ENCODE results near the gene SPAG4.
A peak's percentile ranks its signal among the peaks of the same experiment; 100 is the strongest.

Gene SPAG4

DNA sequence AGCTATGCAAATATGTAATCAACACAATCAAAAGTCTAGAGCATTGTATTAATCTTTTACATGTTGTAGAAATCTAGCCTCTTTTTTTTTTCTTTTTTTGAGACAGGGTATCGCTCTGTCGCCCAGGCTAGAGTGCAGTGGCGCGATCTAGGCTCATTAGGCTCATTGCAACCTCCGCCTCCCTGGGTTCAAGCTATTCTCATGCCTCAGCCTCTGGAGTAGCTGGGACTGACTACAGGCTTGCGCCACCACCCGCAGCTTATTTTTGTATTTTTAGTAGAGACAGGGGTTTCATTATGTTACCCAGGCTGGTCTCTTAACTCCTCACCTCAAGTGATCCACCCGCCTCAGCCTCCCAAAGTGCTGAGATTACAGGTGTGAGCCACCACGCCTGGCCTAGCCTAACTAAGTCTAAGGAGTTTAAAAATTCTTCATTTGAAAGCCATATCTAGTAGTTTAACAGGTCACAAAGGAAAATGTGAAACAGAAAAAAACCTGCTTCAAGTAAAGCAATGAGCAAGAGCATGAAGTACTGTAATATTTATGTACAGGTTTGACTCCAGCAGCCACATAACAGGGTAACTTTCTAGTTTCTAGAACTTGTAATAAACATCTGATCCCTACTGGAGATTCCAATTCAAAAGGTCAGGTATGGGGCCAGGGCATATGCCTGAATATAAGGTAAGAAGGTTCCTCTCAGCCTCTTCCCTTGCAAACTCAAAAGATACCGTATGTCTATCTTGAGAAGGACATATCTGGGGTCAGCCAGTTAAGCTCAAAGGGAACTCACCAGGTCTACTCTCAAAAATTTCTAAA lies 44.7 kb downstream of the SPAG4 start:
- DNase-seq: no peak

DNA sequence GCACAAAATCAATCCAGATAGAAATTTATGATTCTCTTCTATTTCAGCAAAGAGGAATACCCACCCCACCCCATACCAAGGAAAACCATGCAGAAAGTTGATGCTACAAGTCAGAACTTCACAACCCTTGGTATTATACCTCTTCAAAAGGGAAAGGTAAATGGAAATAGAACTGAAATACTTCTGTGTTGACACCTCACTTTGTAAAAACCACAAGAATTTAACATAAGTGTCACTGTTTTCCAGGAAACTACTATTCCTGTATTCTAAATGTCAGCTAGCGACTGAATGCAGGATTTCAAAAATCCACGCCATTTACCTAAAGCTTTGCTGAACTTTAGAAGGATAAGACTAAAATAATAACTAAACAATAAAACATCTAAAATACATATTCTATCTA lies 45.4 kb downstream of the SPAG4 start:
- DNase-seq: peak; percentile 10

DNA sequence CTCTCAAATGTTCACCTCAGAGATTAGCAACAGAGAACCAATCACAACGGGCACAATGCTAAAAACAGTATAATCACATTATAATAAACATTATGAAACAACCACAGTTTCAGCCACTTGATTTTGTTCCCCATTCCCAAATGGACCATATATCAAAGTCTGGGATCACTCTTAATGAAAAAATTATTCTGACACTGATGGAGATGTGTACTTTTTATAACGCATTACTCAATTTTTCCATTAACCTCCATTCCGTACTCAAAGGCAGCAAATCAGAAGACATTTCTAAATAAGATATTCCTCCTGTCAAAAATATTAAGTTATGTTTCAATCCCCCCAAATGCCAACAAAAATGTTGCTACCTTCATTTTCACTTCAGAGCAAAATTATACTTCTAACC lies 46.3 kb downstream of the SPAG4 start:
- no peak for DNase-seq

DNA sequence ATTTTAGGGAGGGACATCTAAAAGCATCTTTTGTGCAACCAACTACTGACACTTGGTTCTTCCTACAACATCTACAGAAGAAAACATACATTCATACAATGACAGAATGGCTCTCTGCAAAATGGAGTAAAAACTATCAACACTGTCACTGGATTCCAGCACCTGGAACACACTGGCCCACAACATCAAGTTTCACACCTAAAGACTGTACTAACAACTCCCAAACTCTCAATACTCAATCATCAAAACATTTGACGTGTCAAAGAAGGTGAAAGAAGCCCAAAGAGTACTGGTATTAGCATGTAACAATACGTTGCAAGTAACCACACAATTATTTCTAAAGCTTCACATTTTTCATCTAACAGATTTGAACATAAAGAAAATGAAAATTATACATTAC lies 46.9 kb downstream of the SPAG4 start:
- DNase-seq: no peak

DNA sequence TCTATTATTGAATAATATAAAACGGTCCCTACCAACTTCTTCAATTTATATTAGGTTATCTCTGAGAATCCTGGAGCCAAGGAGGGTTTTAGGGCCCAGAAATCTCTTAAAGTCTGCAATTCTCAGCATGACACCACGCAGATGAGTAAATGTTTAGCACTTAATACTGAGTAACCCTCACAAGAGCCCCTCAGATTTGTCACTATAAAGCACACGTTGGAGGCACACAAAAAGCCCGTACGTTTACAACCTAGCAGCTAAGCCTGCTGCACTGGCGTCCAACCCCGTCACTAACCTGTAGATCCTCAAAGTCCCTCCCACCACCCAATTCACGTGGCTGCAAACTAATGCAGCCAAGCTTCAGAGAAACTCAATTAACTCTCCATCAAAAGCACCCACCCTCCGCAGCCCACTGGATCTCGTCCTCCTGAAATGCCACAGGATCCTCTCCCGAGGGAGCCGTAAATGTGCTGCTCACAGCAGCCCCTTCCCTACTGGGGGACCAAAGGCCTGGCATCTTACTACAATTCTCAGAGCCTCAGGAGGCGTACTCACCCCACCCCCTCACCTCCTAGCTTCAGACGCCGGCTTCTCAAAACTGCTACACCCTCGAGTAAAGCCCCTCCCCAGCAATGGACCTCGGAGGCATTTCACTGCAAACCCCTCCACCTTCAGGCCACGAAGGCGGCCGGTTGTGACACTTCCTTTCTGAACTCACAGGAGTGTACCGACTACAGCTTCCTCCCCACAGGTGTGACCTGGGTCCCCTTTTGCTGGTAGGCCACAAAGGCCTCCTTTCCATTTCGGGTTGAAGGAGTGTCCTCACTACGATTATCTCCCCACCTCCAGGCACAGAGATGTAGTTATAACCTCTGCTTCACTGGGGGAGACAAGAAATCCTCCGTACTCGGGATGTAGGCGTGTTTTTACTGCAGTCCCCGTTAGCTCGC lies 48.2 kb downstream of the SPAG4 start:
- DNase-seq: peak; percentile 34

DNA sequence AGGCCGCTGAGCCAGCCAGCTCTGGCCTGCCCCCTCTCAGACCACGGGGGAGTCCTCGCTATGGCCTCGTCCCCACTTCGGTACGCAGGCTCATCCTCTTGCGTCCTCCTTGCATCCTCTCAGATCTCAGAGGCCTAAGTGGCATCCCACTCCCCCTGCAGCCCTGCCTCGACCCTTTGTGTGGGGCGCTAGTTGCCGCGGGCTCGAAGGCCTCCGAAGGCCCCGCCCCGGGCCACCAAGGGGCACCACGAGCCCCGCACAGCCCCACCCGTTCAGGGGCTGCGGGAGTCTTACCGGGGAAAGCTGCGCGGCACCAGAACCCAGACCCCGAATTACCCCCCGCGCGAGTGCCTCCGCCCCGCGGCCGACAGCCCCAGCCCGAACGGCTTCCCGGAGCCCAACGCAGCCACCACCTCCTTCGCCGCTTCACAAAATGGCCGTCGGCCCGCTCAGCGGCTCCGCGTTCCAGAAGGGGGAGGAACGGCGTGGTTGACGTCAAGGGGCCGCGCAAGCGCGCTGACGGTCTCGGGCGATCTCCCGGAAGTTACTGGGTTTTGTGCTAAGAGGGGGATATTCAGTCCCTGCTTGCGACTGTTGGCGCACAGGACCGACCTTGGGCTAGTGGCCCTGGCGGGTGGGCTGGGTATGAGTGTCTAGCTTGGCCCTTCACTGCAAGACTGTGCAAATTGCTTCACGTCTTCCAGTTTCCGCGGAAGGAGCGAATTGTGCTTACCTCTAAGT lies 49.0 kb downstream of the SPAG4 start, which contains the start of the genes CPNE1 and RBM12:
Gene CPNE1 (minus strand): TSS at position 435 of the 741 bp plus-strand sequence. CDS start 31,977 bp downstream, outside the sequence.
Gene RBM12 (minus strand): TSS at position 435 of the 741 bp plus-strand sequence. CDS start 9,578 bp downstream, outside the sequence.
- peak; percentile 92 for DNase-seq

DNA sequence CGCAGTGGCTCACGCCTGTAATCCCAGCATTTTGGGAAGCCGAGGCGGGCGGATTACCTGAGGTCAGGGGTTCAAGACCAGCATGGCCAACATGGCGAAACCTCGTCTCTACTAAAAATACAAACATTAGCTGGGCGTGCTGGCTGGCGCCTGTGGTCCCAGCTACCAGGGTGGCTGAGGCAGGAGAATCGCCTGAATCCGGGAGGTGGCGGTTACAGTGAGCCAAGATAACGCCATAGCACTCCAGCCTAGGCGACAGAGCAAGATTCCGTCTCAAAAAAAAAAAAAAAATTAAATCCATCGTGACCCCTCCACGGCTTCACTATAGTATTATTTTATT lies 50.3 kb downstream of the SPAG4 start:
- no peak for DNase-seq

DNA sequence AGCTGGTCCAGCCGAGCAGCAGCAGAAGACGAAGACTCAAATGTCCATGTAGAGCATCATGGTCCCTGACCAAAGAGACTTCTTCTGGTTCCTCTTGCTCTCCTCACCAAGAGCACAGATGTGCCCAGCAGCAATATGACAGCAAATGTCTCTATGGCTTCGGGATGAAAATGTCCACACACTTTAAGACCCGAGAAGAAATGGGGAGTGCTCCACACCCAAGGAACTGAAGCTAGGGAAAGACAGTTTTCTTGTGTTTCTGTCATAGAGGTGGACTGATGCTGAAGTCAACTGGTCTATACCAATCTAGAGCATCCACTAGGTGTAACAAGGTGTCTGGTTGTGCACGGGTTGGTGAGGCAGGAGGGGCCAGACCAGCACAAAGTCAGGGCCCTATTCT lies 53.6 kb downstream of the SPAG4 start:
- no peak for DNase-seq

DNA sequence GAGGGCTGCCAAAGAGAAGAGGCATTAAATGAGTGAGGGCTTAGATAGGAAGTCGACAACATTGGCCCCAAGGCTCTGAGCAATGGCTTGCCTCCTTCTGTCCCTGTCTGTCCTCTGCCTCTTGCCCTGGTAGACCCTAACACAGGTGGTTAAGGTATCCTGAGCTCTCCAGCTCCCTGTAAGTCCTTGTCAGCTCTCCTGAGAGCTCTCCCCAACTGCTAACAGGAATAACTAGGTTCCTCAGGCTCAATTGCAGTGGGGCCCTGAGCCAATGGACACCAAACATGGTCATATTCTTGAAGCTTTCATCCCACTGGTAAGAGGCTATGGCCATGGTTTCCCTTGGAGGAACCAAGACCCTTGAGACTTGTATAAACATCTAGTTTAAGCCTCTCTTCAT lies 54.1 kb downstream of the SPAG4 start:
- no peak for DNase-seq
